Measurements from ENCODE around the gene RAB39A.
A peak's percentile ranks its signal among the peaks of the same experiment; 100 is the strongest.

RAB39A gene

DNA sequence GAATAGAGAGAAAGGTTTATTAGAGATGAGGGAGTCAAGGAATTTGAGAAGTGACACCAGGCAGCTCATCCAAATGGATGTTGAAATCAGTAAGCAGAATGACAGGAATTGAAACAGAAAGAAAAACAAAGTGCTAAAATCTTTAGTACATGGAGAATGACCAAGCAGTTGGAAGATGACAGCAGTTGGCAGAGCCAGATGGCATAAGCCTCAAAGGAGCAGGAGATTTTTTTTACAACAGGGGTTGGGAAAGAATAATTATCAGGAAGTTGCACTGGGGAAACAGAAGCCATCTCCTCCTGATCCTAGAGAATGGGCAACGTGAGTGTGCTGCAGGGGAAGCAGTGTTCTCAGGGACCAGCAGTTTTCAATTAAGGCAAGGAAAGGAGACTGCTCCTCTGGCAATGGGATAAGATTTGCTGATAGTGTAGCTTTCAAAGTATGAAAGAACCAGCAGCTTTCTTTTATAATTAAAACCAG lies 28.9 kb downstream of the RAB39A start:
- H3K4me3 ChIP-seq (ENCODE audit: low read depth in 1 of 5, low read length in 5 of 5), result peak overlapping the region in 3 of 5 donors; percentile 2 to 18 (median 8)
- H3K4me1 ChIP-seq (ENCODE audit: control insufficient read depth in 5 of 5, insufficient read depth in 5 of 5, low read length in 5 of 5), result peaks cover 0 to 17% (median 13%) of the 10 kb centered on the region in 5 donors
- no peak overlapping the region for H3K27ac ChIP-seq (ENCODE audit: low read depth, low read length)
- no peaks in the 10 kb centered on the region for H3K27me3 ChIP-seq (ENCODE audit: control insufficient read depth in 5 of 5, insufficient read depth in 4 of 5, low read length in 5 of 5)
- H3K9me3 ChIP-seq (ENCODE audit: control insufficient read depth in 5 of 5, low read length in 5 of 5), result no peaks in the 10 kb centered on the region
- no peaks in the 10 kb centered on the region for H3K36me3 ChIP-seq (ENCODE audit: control insufficient read depth in 5 of 5, insufficient read depth in 5 of 5, low read length in 5 of 5)
- H3K9ac ChIP-seq (ENCODE audit: low read length in 5 of 5), result no peak overlapping the region

DNA sequence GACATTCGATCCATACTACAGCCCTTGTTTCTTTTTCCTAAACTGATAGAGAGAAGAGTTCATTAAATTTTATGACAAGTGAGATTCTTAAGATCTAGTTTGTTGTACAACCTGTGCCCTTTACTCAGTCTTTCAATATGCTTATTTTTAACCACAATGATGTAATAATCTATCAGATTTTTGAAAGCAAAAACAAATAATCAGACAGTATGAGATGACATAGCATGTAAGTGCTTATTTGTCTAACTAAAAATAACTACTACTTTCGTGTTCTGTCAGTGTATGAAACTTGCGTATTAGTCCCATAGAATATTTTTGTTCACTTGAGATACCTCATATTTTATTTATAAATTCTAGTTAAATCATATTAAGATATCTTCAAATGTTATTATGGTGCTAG lies 33.2 kb downstream of the RAB39A start:
- no peak overlapping the region for H3K9ac ChIP-seq (ENCODE audit: low read length in 5 of 5)
- H3K4me3 ChIP-seq (ENCODE audit: low read depth in 1 of 5, low read length in 5 of 5), result no peak overlapping the region
- H3K4me1 ChIP-seq (ENCODE audit: control insufficient read depth in 5 of 5, insufficient read depth in 5 of 5, low read length in 5 of 5), result peaks cover 0 to 12% (median 10%) of the 10 kb centered on the region in 5 donors
- no peaks in the 10 kb centered on the region for H3K9me3 ChIP-seq (ENCODE audit: control insufficient read depth in 5 of 5, low read length in 5 of 5)
- H3K27ac ChIP-seq (ENCODE audit: low read depth, low read length), result no peak overlapping the region
- no peaks in the 10 kb centered on the region for H3K36me3 ChIP-seq (ENCODE audit: control insufficient read depth in 5 of 5, insufficient read depth in 5 of 5, low read length in 5 of 5)
- no peaks in the 10 kb centered on the region for H3K27me3 ChIP-seq (ENCODE audit: control insufficient read depth in 5 of 5, insufficient read depth in 4 of 5, low read length in 5 of 5)

DNA sequence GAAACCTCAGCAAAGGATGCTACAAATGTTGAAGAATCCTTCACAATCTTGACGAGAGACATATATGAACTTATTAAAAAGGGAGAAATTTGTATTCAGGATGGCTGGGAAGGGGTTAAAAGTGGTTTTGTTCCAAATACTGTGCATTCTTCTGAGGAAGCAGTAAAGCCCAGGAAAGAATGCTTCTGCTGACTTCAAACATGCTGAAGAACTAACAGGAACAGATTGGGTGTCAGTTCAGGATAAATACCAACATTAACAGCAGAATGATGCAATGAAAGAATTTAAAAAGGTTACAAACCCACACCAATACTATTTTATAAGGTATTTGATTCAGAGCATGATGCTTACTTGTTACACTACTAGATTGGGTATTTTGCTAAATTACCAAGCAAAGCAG lies 33.9 kb downstream of the RAB39A start:
- Histone ChIP-seq H3K4me1 (ENCODE audit: control insufficient read depth in 5 of 5, insufficient read depth in 5 of 5, low read length in 5 of 5) (peaks cover 0 to 6% (median 5%) of the 10 kb centered on the region in 5 donors), H3K36me3 (ENCODE audit: control insufficient read depth in 5 of 5, insufficient read depth in 5 of 5, low read length in 5 of 5) (no peaks in the 10 kb centered on the region), H3K9ac (ENCODE audit: low read length in 5 of 5) (no peak overlapping the region)

DNA sequence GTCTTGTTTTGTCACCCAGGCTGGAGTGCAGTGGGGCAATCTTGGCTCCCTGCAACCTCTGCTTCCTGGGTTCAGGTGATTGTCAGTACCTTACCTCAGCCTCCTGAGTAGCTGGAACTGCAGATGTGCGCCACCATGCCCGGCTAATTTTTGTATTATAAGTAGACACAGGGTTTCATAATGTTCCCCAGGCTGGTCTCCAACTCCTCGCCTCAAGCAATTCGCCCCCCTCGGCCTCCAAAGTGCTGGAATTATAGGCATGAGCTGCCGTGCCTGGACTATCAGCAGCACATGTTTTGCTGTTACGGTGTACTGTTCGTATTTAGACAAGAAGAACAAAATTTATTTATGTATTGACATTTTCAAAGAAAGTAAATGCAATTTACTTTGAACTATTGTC lies 34.8 kb downstream of the RAB39A start:
- Histone ChIP-seq H3K36me3 (ENCODE audit: control insufficient read depth in 5 of 5, insufficient read depth in 5 of 5, low read length in 5 of 5) (no peaks in the 10 kb centered on the region), H3K9ac (ENCODE audit: low read length in 5 of 5) (no peak overlapping the region), H3K27ac (ENCODE audit: low read depth, low read length) (no peak overlapping the region), H3K4me3 (ENCODE audit: low read depth in 1 of 5, low read length in 5 of 5) (no peak overlapping the region), H3K9me3 (ENCODE audit: control insufficient read depth in 5 of 5, low read length in 5 of 5) (no peaks in the 10 kb centered on the region), H3K27me3 (ENCODE audit: control insufficient read depth in 5 of 5, insufficient read depth in 4 of 5, low read length in 5 of 5) (no peaks in the 10 kb centered on the region), H3K4me1 (ENCODE audit: control insufficient read depth in 5 of 5, insufficient read depth in 5 of 5, low read length in 5 of 5) (no peaks in the 10 kb centered on the region)

More for the DNA sequence above, 33.9 kb downstream of the RAB39A start:
- Histone ChIP-seq H3K27me3 (ENCODE audit: control insufficient read depth in 5 of 5, insufficient read depth in 4 of 5, low read length in 5 of 5) (no peaks in the 10 kb centered on the region), H3K27ac (ENCODE audit: low read depth, low read length) (no peak overlapping the region), H3K4me3 (ENCODE audit: low read depth in 1 of 5, low read length in 5 of 5) (no peak overlapping the region), H3K9me3 (ENCODE audit: control insufficient read depth in 5 of 5, low read length in 5 of 5) (no peaks in the 10 kb centered on the region)

DNA sequence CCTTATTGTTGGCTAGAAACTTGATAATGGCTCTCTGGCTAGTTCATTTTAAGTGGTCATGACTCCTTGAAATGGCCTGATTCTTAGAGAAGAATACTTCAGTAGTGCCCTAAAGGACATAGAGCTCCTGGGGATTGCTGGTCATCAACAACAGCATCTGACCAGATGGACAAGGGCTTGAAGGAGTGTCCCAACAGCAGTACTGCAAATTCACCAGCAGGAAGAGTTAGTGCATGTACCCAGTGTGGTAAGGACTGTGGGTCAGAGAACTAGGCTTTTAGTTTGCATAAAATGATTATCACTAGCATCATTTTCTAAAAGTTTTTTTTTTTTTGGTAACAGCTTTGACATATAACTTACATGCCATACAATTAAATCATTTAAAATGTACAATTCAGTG lies 41.0 kb downstream of the RAB39A start:
- Histone ChIP-seq H3K27me3 (ENCODE audit: control insufficient read depth in 5 of 5, insufficient read depth in 4 of 5, low read length in 5 of 5) (no peaks in the 10 kb centered on the region), H3K36me3 (ENCODE audit: control insufficient read depth in 5 of 5, insufficient read depth in 5 of 5, low read length in 5 of 5) (no peaks in the 10 kb centered on the region), H3K27ac (ENCODE audit: low read depth, low read length) (no peak overlapping the region), H3K9me3 (ENCODE audit: control insufficient read depth in 5 of 5, low read length in 5 of 5) (no peaks in the 10 kb centered on the region), H3K4me3 (ENCODE audit: low read depth in 1 of 5, low read length in 5 of 5) (no peak overlapping the region), H3K4me1 (ENCODE audit: control insufficient read depth in 5 of 5, insufficient read depth in 5 of 5, low read length in 5 of 5) (no peaks in the 10 kb centered on the region), H3K9ac (ENCODE audit: low read length in 5 of 5) (no peak overlapping the region)

DNA sequence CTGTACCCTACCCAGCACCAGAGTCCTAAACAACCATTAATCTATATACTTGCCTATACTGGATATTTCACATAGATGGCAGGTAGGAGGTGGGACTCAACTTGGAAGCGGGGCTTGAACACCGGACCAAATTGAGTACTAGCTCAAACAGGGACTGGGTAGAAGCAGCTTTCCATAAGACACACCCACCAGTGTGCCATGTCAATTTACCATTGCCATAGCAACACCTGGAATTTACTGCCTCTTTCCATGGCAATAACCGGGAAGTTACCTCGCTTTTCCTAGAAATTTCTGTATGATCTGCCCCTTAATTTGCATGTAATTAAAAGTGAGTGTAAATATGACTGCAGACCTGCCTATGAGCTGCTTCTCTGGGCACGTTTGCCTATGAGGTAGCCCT lies 41.8 kb downstream of the RAB39A start:
- H3K4me3 ChIP-seq (ENCODE audit: low read depth in 1 of 5, low read length in 5 of 5), result no peak overlapping the region
- no peaks in the 10 kb centered on the region for H3K4me1 ChIP-seq (ENCODE audit: control insufficient read depth in 5 of 5, insufficient read depth in 5 of 5, low read length in 5 of 5)

DNA sequence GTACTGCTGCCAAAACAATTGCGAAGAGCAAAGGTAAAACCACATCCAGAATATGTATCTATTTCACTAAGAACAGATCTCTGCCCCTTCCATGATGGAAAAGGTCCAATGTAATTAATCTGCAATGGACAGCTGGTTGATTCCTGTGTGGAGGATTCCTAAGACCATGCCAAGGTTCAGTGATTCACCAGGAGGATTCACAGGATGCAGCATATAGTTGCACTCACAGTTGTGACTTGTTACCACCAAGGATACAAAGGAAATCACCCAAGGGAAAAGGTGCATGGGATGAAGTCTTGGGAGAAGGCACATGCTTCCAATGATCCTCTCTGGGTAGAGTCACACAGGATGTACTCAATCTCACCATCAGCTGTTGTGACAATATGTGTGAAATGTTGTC lies 45.4 kb downstream of the RAB39A start:
- Histone ChIP-seq H3K36me3 (ENCODE audit: control insufficient read depth in 5 of 5, insufficient read depth in 5 of 5, low read length in 5 of 5) (no peaks in the 10 kb centered on the region), H3K9me3 (ENCODE audit: control insufficient read depth in 5 of 5, low read length in 5 of 5) (no peaks in the 10 kb centered on the region), H3K9ac (ENCODE audit: low read length in 5 of 5) (no peak overlapping the region), H3K4me3 (ENCODE audit: low read depth in 1 of 5, low read length in 5 of 5) (no peak overlapping the region), H3K4me1 (ENCODE audit: control insufficient read depth in 5 of 5, insufficient read depth in 5 of 5, low read length in 5 of 5) (no peaks in the 10 kb centered on the region), H3K27ac (ENCODE audit: low read depth, low read length) (no peak overlapping the region), H3K27me3 (ENCODE audit: control insufficient read depth in 5 of 5, insufficient read depth in 4 of 5, low read length in 5 of 5) (no peaks in the 10 kb centered on the region)

More for the DNA sequence above, 41.8 kb downstream of the RAB39A start:
- Histone ChIP-seq H3K9ac (ENCODE audit: low read length in 5 of 5) (no peak overlapping the region), H3K36me3 (ENCODE audit: control insufficient read depth in 5 of 5, insufficient read depth in 5 of 5, low read length in 5 of 5) (no peaks in the 10 kb centered on the region), H3K9me3 (ENCODE audit: control insufficient read depth in 5 of 5, low read length in 5 of 5) (no peaks in the 10 kb centered on the region), H3K27ac (ENCODE audit: low read depth, low read length) (no peak overlapping the region), H3K27me3 (ENCODE audit: control insufficient read depth in 5 of 5, insufficient read depth in 4 of 5, low read length in 5 of 5) (no peaks in the 10 kb centered on the region)

DNA sequence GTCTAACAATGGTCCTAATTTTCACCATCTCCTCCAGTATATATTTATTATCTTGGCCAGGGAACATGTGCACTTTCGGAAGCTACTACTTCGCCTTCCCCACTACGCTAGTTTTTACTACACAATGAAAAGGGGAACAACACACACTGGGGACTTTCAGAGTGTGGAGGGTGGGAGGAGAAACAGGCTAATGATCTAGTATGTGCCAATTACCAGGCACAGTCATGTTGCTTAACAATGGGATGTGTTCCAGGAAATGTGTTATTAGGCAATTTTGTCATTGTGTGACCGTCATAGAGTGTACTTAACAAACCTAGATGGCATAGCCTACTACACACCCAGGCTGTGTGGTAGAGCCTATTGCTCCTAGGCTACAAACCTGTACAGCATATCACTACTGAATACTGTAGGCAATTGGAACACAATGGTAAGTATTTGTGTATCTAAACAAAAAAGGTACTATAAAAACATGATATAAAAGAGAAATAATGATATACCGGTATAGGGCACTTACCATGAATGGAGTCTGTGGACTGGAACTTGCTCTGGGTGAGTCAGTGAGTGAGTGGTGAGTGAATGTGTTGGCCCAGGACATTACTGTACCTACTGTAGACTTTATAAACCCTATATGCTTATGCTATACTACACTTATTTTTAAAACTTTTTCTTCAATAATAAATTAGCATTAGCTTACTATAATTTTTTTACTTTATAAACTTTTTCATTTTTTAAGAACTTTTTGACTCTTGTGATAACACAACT lies 60.3 kb downstream of the RAB39A start:
- Histone ChIP-seq H3K4me3 (ENCODE audit: low read depth in 1 of 5, low read length in 5 of 5) (no peak overlapping the region), H3K36me3 (ENCODE audit: control insufficient read depth in 5 of 5, insufficient read depth in 5 of 5, low read length in 5 of 5) (no peaks in the 10 kb centered on the region), H3K27me3 (ENCODE audit: control insufficient read depth in 5 of 5, insufficient read depth in 4 of 5, low read length in 5 of 5) (peaks cover 0 to 2% (median 0%) of the 10 kb centered on the region in 5 donors), H3K9ac (ENCODE audit: low read length in 5 of 5) (no peak overlapping the region), H3K9me3 (ENCODE audit: control insufficient read depth in 5 of 5, low read length in 5 of 5) (no peaks in the 10 kb centered on the region), H3K4me1 (ENCODE audit: control insufficient read depth in 5 of 5, insufficient read depth in 5 of 5, low read length in 5 of 5) (no peaks in the 10 kb centered on the region), H3K27ac (ENCODE audit: low read depth, low read length) (no peak overlapping the region)

DNA sequence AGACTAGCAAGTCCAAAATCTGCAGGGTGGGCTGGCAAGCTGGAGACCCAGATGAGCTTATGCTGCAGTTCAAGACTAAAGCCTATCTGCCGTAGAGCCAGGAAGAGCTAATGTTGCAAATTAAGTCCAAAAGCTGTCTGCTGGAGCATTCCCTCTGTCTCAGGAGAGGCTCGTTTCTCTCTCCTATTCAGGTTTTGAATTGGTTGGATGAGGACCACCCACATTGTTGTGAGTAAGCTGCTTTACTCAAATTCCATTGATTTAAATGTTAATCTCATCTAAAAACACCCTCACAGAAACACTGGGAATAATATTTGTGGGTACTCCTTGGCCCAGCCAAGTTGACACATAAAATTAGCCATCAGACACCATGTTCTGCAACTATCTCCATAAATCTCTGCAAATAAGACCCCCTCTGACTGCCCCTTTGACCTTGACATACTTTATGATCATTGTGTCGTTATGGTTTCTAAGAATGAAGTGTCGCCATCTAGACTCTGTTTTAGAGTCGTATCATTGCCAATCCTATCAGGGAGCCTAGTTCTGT lies 63.7 kb downstream of the RAB39A start:
- no peaks in the 10 kb centered on the region for H3K4me1 ChIP-seq (ENCODE audit: control insufficient read depth in 5 of 5, insufficient read depth in 5 of 5, low read length in 5 of 5)
- no peak overlapping the region for H3K27ac ChIP-seq (ENCODE audit: low read depth, low read length)
- peaks cover 0 to 2% (median 0%) of the 10 kb centered on the region in 5 donors for H3K27me3 ChIP-seq (ENCODE audit: control insufficient read depth in 5 of 5, insufficient read depth in 4 of 5, low read length in 5 of 5)
- no peaks in the 10 kb centered on the region for H3K36me3 ChIP-seq (ENCODE audit: control insufficient read depth in 5 of 5, insufficient read depth in 5 of 5, low read length in 5 of 5)
- H3K9me3 ChIP-seq (ENCODE audit: control insufficient read depth in 5 of 5, low read length in 5 of 5), result no peaks in the 10 kb centered on the region
- no peak overlapping the region for H3K4me3 ChIP-seq (ENCODE audit: low read depth in 1 of 5, low read length in 5 of 5)
- H3K9ac ChIP-seq (ENCODE audit: low read length in 5 of 5), result no peak overlapping the region

DNA sequence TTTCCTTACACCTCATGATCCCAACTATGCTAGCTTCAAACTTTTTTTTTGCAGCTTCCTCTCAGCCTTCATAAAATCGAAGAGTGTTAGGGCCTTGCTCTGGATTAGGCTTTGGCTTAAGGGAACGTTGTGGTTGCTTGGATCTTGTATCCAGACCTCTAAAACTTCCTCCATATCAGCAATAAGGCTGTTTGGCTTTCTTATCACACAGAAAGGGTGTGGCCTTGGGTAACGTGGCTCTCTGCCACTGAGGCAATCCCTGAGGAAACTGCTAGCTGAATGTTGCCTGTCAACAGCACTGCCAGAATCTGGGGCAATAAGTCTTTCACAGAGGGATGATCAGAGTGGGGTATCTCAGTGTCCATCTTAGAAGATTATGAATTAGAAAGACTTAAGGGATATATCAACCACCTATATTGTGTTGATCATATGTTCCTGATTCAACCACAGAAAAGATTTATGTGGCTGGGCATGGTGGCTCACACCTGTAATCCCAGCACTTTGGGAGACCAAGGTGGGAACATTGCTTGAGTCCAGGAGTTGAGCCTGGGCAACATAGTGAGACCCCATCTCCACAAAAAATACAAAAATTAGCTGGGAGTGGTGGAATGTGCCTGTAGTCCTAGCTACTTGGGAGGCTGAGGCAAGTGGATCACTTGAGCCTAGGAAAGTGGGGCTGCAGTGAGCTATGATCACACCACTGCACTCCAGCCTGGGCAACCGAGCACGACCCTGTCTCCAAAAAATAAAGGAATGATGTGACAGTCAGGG lies 67.9 kb downstream of the RAB39A start:
- H3K4me1 ChIP-seq (ENCODE audit: control insufficient read depth in 5 of 5, insufficient read depth in 5 of 5, low read length in 5 of 5), result no peaks in the 10 kb centered on the region
- H3K9ac ChIP-seq (ENCODE audit: low read length in 5 of 5), result no peak overlapping the region
- no peaks in the 10 kb centered on the region for H3K36me3 ChIP-seq (ENCODE audit: control insufficient read depth in 5 of 5, insufficient read depth in 5 of 5, low read length in 5 of 5)
- no peak overlapping the region for H3K27ac ChIP-seq (ENCODE audit: low read depth, low read length)
- peaks cover 0 to 5% (median 0%) of the 10 kb centered on the region in 5 donors for H3K27me3 ChIP-seq (ENCODE audit: control insufficient read depth in 5 of 5, insufficient read depth in 4 of 5, low read length in 5 of 5)
- H3K9me3 ChIP-seq (ENCODE audit: control insufficient read depth in 5 of 5, low read length in 5 of 5), result no peaks in the 10 kb centered on the region
- H3K4me3 ChIP-seq (ENCODE audit: low read depth in 1 of 5, low read length in 5 of 5), result no peak overlapping the region

Measured in subcutaneous abdominal adipose tissue (tissue), 5 donors.